Stimulated activated CD4-positive, alpha-beta T cell treated with anti-CD3 and anti-CD28 coated beads, Interleukin-4, amount 100 ng/mL, for 4 hours (primary cell): ENCODE measurements around the gene NPPC.
"Not testable (repeated sequence)": the region's sequence is repeated elsewhere in the genome, so short reads cannot be mapped to it uniquely, and the experiment has no call there.

Experiments used
- DNase-seq, 2 experiments: peaks; one replicate each; pipeline ENCODE4 v3.0.0-alpha.2; 2020

The NPPC gene

DNA sequence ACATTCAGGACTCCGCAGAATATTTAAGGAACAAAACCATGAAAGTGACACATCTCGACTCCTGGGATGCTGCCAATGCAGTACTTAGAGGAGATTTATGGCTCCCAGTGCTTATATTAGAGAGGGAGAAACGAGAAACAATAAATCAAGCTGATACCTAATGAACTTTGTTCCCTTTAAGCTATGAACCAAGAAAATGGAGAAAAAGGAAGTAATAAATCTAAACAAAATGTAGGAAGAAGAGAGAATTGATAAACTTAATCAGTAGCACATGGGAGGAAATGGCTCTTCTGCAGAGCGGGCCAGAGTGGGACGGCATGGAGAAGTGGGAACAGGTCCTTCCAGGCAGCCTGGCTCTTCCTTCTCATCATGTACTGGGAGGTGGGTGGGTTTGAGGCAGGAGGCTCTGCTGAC lies 42.7 kb downstream of the NPPC start:
- DNase-seq: no peak

- DNase-seq: no peak
Observed at GRCh38 chr2:231882646-231883045, 43.5 kb downstream of the NPPC start.

- DNase-seq: not testable (repeated sequence)
Observed at GRCh38 chr2:231880371-231880770, 45.8 kb downstream of the NPPC start.

- DNase-seq: no peak
Observed at GRCh38 chr2:231879216-231879615, 47.0 kb downstream of the NPPC start.

DNA sequence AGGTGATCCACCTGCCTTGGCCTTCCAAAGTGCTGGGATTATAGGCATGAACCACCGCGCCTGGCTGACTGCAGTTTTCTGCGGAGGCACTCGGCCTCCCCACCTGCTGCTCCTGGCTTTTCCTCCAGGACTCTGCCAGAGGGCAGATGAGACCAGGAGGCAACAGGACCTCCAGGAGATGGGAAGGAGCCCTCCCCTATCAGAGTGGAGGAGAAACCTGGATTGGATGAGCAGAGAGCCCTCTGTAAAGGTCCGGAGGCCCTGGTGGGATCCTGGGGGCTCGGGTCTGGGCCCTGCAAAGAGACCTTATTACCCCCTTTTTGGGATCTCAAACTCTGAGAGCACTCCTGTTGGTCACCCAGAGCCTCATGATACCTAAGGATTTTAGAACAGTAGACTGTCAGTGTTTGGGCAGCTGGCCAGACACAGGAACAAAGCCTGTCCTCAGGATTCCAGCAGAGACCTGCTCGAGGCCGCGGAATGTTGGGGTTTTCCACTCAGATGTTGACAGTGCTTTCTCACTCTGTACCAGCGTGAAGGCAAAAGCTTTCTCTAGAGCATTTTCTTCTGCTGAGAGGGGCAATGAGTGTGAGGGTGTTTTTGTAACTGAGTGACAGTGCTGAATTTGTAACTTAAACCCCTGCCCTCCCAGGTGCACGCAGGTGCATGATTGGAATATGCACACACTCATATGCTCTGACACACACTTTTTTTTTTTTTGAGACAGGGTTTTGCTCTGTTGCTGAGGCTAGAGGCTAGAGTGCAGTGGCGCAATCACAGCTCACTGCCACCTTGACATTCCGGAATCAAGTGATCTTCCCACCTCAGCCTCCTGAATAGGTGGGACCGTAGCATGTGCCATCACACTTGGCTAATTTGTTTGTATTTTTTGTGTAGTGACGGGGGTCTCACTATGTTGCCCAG lies 48.4 kb downstream of the NPPC start:
- no peak for DNase-seq

DNA sequence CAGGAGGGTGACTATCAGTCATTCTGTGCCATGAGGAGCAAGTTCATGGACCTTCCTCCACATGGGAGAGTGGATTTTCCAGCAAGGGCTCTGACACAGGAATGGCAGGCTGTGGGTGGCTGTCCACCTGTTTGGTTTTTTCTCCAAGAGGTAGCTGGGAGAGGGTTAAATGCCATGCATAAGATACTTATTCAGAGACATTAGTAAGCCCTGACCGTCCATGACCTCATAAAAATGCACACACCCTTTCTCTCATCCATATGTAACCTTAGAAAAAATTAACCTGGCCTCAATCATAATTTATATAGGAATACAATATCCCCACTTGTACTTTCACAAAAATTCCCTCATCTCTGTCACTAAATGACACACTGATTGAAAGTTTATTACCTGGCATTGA lies 51.3 kb downstream of the NPPC start:
- no peak for DNase-seq
